Peyer's patch (tissue), 4 donors: ENCODE data around the gene JUNB.

Source experiments
- POLR2A ChIP-seq, 2 donors: fragments of 450-650 bp; IDR thresholded peaks; one replicate each; pipeline ENCODE4 v1.5.1; 2017; ENCODE audit warnings: antibody characterized with exemption in 2 of 2, mild to moderate bottlenecking in 2 of 2, moderate library complexity in 2 of 2
- TF ChIP-seq, protein P1 (sequence below), 6 experiments: fragments of 450-650 bp in 4 of 6; fragments of 200-600 bp in 2 of 6; sonication (generic) in 1 of 6; IDR thresholded peaks; one replicate each; pipeline ENCODE4 v1.5.1; 2017 to 2019; ENCODE audit warnings: antibody characterized with exemption in 6 of 6, mild to moderate bottlenecking in 3 of 6, moderate library complexity in 1 of 6

- TF ChIP-seq, protein P1, sequence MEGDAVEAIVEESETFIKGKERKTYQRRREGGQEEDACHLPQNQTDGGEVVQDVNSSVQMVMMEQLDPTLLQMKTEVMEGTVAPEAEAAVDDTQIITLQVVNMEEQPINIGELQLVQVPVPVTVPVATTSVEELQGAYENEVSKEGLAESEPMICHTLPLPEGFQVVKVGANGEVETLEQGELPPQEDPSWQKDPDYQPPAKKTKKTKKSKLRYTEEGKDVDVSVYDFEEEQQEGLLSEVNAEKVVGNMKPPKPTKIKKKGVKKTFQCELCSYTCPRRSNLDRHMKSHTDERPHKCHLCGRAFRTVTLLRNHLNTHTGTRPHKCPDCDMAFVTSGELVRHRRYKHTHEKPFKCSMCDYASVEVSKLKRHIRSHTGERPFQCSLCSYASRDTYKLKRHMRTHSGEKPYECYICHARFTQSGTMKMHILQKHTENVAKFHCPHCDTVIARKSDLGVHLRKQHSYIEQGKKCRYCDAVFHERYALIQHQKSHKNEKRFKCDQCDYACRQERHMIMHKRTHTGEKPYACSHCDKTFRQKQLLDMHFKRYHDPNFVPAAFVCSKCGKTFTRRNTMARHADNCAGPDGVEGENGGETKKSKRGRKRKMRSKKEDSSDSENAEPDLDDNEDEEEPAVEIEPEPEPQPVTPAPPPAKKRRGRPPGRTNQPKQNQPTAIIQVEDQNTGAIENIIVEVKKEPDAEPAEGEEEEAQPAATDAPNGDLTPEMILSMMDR (IDR thresholded peaks at IDR 0.05) = no peak
- TF ChIP-seq POLR2A (IDR thresholded peaks at IDR 0.05) = no peak
Measured at GRCh38 chr19:12799742-12800465, 8.6 kb downstream of the JUNB start.
